Mucosa of stomach (tissue), 1 donor: Measurements from ENCODE around the gene SLC25A21.

Experiments
- H3K27me3 ChIP-seq: one replicate; pipeline ENCODE4 v1.7.0; 2013; ENCODE audit warnings: mild to moderate bottlenecking, low read length; ENCODE audit not compliant: control insufficient read depth, insufficient read depth
- H3K36me3 ChIP-seq: one replicate; pipeline ENCODE4 v1.7.0; 2013; ENCODE audit warnings: low read length; ENCODE audit not compliant: control insufficient read depth, insufficient read depth
- H3K4me1 ChIP-seq: one replicate; pipeline ENCODE4 v1.7.0; 2013; ENCODE audit warnings: mild to moderate bottlenecking, low read length; ENCODE audit not compliant: control insufficient read depth, insufficient read depth
- H3K4me3 ChIP-seq: one replicate; pipeline ENCODE4 v1.7.0; 2013; ENCODE audit warnings: low read length
- H3K9ac ChIP-seq: one replicate; pipeline ENCODE4 v1.7.0; 2013; ENCODE audit warnings: mild to moderate bottlenecking, low read length, moderate library complexity
- H3K9me3 ChIP-seq: one replicate; pipeline ENCODE4 v1.7.0; 2013; ENCODE audit warnings: mild to moderate bottlenecking, low read length, moderate library complexity; ENCODE audit not compliant: control insufficient read depth
- donor health status: Pancreatic carcinoma.

The SLC25A21 gene

DNA sequence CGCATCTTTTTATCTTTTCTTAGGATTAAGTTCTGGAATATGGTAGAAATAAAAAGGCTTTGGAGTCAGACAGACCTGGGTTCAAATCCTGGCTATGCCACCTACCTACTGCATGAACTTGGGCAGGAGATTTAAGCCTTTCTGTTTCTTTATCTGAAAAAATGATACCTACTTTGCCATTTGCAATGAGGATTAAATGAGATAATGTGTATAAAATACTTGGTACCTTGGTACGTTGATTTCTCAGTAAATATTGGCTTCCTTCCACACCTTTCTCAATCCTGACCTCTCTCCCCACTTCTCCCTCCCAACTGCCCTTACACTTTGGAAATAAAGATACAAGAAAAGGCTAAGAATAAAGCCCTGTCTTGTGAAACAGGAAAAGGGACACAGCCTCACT lies 338.1 kb downstream of the SLC25A21 start:
- H3K36me3 ChIP-seq = no peaks in the 10 kb centered on the region
- H3K9ac ChIP-seq = no peak overlapping the region
- no peaks in the 10 kb centered on the region for H3K27me3 ChIP-seq
- no peak overlapping the region for H3K4me3 ChIP-seq
- H3K4me1 ChIP-seq = no peaks in the 10 kb centered on the region
- H3K9me3 ChIP-seq = no peaks in the 10 kb centered on the region

- no peak overlapping the region for H3K9ac ChIP-seq
- no peak overlapping the region for H3K4me3 ChIP-seq
- no peaks in the 10 kb centered on the region for H3K27me3 ChIP-seq
- no peaks in the 10 kb centered on the region for H3K4me1 ChIP-seq
- H3K9me3 ChIP-seq = no peaks in the 10 kb centered on the region
- no peaks in the 10 kb centered on the region for H3K36me3 ChIP-seq
Observed at GRCh38 chr14:36829547-36829946, 342.9 kb downstream of the SLC25A21 start.

- Histone ChIP-seq H3K27me3 (no peaks in the 10 kb centered on the region), H3K36me3 (no peaks in the 10 kb centered on the region), H3K4me3 (no peak overlapping the region), H3K9ac (no peak overlapping the region), H3K4me1 (no peaks in the 10 kb centered on the region), H3K9me3 (no peaks in the 10 kb centered on the region)
Observed at GRCh38 chr14:36827861-36828260, 344.5 kb downstream of the SLC25A21 start.

DNA sequence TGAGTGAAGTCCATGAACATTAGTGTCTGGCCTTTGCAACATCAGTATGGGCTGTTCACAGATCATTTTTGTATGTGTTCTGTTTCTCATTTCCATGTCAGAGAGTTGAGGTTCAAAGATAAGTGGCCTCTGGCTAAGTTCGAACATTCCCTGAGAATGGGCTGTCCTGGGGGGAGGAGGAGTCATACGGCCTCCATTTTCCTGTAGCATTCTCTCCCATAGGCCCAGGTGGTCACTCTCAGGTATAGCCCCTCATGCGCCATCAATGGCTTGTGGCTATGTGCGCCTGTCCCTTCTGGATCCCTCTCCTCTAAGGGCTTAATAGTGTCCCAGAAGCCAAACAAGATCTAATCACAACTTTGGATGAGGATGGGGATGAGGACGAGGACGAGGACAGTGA lies 345.8 kb downstream of the SLC25A21 start:
- Histone ChIP-seq H3K36me3 (no peaks in the 10 kb centered on the region), H3K4me1 (no peaks in the 10 kb centered on the region), H3K9ac (no peak overlapping the region), H3K9me3 (no peaks in the 10 kb centered on the region), H3K4me3 (no peak overlapping the region), H3K27me3 (no peaks in the 10 kb centered on the region)

- no peaks in the 10 kb centered on the region for H3K4me1 ChIP-seq
- H3K9ac ChIP-seq = no peak overlapping the region
- no peaks in the 10 kb centered on the region for H3K9me3 ChIP-seq
- H3K4me3 ChIP-seq = no peak overlapping the region
- no peaks in the 10 kb centered on the region for H3K36me3 ChIP-seq
- no peaks in the 10 kb centered on the region for H3K27me3 ChIP-seq
Observed at GRCh38 chr14:36824854-36825253, 347.6 kb downstream of the SLC25A21 start.

DNA sequence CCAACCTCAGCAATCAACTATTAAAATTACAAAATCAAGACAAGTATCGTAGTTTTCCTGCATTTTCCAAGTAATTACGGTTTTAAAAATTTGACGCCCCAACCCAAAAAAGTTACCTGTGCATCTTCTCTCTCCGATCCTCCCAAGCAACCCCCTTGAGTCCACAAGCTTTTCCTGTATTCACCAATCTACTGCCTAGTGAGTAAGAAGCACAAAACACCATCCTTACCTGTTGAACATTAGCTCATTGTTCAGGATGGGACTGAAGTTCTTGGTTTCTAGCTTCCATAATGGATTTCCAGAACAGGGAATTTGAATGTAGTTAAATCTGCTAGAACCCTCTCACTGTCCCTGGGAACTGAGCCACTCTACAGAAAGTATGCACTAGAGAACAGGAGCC lies 348.8 kb downstream of the SLC25A21 start:
- H3K4me1 ChIP-seq = no peaks in the 10 kb centered on the region
- no peaks in the 10 kb centered on the region for H3K36me3 ChIP-seq
- H3K4me3 ChIP-seq = no peak overlapping the region
- H3K27me3 ChIP-seq = no peaks in the 10 kb centered on the region
- H3K9ac ChIP-seq = no peak overlapping the region
- H3K9me3 ChIP-seq = no peaks in the 10 kb centered on the region

DNA sequence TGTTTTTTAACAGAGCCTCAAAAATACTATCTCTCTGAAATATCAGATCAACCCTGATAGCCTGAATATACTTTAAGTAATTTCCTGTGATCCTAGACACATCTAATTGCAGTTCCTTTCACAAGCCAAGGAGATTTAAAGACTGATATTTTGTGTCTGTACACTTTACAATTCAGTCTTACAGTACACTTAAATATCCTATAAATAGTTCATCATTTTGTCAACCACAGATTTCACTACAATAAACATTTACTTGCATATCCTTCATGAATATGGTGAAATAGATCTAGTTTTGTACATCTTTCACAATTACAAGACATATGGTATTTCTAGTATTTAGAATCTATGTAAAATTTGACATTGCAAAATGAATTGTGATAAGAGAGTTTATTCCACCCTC lies 349.7 kb downstream of the SLC25A21 start:
- H3K4me3 ChIP-seq = no peak overlapping the region
- H3K9ac ChIP-seq = no peak overlapping the region
- no peaks in the 10 kb centered on the region for H3K4me1 ChIP-seq
- H3K36me3 ChIP-seq = no peaks in the 10 kb centered on the region
- no peaks in the 10 kb centered on the region for H3K27me3 ChIP-seq
- no peaks in the 10 kb centered on the region for H3K9me3 ChIP-seq

- Histone ChIP-seq H3K9ac (no peak overlapping the region), H3K4me1 (no peaks in the 10 kb centered on the region), H3K9me3 (no peaks in the 10 kb centered on the region), H3K36me3 (no peaks in the 10 kb centered on the region), H3K27me3 (no peaks in the 10 kb centered on the region), H3K4me3 (no peak overlapping the region)
Observed at GRCh38 chr14:36820901-36821300, 351.5 kb downstream of the SLC25A21 start.

DNA sequence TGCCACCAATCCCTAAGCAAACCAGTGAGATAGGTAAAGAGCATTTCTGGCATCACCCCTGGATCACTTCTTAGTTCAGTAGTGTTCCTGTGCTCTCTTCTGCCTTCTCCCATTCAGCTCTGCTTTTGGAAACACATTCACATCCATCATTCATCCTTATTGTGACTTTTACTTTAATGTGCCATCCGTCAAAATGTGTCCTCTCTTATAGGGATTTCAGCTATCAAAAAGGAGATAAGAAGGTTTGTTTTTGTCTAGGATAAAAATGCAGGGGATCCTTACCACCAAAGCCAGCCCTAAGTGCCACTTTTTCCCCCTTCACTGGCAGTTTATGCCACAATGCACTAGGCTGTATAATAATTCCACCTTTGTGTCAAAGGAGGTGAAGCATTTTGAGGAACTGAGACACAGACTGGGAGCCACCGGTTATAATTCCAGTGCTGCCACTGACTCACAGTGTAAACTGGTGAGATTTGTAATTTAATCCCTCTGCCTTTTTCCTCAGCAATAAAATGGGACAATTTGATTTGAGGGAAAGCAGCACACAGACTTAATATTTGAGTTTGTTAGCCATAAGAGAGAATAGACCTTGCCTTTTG lies 352.2 kb downstream of the SLC25A21 start:
- no peaks in the 10 kb centered on the region for H3K9me3 ChIP-seq
- H3K4me3 ChIP-seq = no peak overlapping the region
- H3K27me3 ChIP-seq = no peaks in the 10 kb centered on the region
- no peaks in the 10 kb centered on the region for H3K36me3 ChIP-seq
- H3K9ac ChIP-seq = no peak overlapping the region
- no peaks in the 10 kb centered on the region for H3K4me1 ChIP-seq

- no peaks in the 10 kb centered on the region for H3K9me3 ChIP-seq
- no peaks in the 10 kb centered on the region for H3K36me3 ChIP-seq
- no peak overlapping the region for H3K9ac ChIP-seq
- no peaks in the 10 kb centered on the region for H3K4me1 ChIP-seq
- H3K4me3 ChIP-seq = no peak overlapping the region
- no peaks in the 10 kb centered on the region for H3K27me3 ChIP-seq
Observed at GRCh38 chr14:36818794-36819384, 353.5 kb downstream of the SLC25A21 start.

- Histone ChIP-seq H3K27me3 (no peaks in the 10 kb centered on the region), H3K36me3 (no peaks in the 10 kb centered on the region)
Observed at GRCh38 chr14:36818246-36818645, 354.2 kb downstream of the SLC25A21 start.

DNA sequence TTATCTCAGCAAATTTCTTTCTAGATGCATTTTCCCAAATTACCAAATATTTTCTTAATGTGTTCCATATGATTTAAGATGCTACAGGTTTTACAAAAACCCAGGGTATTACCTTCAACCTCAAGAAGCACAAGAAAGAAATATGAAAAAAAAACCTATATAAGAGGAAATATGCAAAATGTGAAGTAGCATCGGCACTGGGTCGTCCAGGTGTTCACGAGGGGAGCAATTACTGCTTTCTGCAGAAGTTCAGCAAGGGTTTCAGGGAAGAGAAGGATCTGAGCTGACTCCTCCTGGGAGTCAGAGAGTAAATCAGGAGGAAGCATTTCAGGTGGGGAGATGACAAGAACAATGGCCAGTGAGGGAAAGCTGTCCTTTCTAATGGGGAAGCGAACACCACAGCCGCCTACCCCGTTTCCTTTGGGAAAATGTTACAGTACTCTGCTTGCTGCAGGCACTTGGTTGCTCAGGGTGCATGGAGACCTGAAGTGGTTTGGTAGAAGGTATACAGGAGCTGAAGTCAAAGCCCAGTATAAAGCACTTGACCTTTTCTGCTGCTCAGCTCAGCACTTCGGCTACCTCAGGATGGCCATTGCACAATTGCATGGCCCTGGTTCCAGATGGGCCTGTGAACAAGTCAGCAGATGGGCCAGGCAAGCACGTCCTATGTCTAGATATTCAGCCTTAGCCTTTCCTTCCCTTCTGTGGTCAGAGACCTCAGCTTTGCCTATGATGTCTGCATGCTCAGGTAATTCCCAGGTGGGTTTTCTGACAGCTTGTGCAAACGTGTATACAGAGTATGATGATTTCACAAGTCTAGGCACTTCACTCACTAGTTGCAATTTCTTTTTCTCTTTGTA lies 355.1 kb downstream of the SLC25A21 start:
- H3K36me3 ChIP-seq = no peaks in the 10 kb centered on the region
- H3K9me3 ChIP-seq = no peaks in the 10 kb centered on the region
- no peak overlapping the region for H3K9ac ChIP-seq
- H3K27me3 ChIP-seq = no peaks in the 10 kb centered on the region
- no peaks in the 10 kb centered on the region for H3K4me1 ChIP-seq
- no peak overlapping the region for H3K4me3 ChIP-seq

More at GRCh38 chr14:36818246-36818645, 354.2 kb downstream of the SLC25A21 start:
- Histone ChIP-seq H3K4me3 (no peak overlapping the region), H3K4me1 (no peaks in the 10 kb centered on the region), H3K9me3 (no peaks in the 10 kb centered on the region), H3K9ac (no peak overlapping the region)
